ENCODE results near the gene MFSD6.

Gene MFSD6

DNA sequence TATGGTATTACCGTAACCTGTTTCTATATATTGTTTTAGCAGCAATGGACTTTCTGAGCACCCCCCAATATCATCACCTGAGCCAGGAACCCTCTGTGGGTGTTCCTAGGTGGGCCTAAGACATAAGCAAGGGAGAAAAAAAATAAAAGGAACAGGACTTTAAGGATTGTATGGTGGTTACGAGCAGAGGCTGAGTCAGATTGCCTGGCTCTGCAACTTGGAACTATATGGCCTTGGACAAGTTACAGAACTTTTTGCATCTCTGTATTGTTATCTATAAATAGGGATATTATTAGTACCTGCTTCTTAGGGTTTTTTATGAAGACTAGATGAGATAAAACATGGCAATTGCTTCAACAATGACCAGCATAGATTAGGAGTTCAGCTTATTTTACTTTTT lies 34.9 kb downstream of the MFSD6 start:
- H3K4me3 ChIP-seq: no peak overlapping the region
- no peak overlapping the region for H3K27ac ChIP-seq
- no peaks in the 10 kb centered on the region for H3K27me3 ChIP-seq
- H3K4me2 ChIP-seq: no peak overlapping the region
- no peaks in the 10 kb centered on the region for H3K4me1 ChIP-seq
- peaks cover 0 to 6% (median 3%) of the 10 kb centered on the region in 11 experiments; a peak in 2 of 22 replicates for H3K36me3 ChIP-seq
- no peak for TF ChIP-seq Cebpa-rat (IDR thresholded peaks at IDR 0.05)
- H4K20me1 ChIP-seq: no peaks in the 10 kb centered on the region
- no peaks in the 10 kb centered on the region for H3K9me3 ChIP-seq (replicated peaks in 1 of 11)
- no peak overlapping the region for H3K9ac ChIP-seq

DNA sequence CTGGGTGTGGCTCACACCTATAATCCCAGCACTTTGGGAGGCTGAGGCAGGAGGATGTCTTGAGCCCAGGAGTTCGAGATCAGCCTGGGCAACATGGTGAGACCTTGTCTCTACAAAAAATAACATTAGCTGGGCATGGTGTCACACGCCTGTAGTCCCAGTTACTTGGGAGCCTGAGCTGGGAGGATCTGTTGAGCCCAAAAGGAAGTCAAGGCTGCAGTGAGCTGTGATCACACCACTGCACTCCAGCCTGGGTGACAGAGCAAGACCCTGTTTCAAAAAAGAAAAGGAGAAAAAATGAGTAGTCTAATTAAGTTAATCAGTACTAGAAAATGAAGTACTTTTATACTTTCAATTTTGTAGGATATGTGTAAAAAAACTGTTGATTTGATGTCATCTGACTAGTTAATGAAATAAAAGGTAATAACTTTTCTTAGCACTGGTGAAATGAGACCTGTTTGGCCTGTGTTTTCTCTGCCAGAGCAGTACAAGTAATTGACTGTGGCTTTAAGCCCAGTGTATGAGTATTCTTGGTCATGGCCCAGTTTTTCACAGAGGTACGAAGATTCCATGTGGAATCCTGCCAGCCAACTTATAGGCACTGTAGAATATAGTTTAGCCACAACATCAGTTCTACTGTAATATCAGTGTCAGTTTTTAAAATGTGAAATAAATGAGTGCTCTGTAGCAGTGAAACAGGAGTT lies 35.8 kb downstream of the MFSD6 start:
- H3K27ac ChIP-seq: no peak overlapping the region
- H3K4me2 ChIP-seq: no peak overlapping the region
- H3K4me1 ChIP-seq: no peaks in the 10 kb centered on the region
- no peaks in the 10 kb centered on the region for H4K20me1 ChIP-seq
- H3K36me3 ChIP-seq: no peaks in the 10 kb centered on the region
- no peak for TF ChIP-seq Cebpa-rat (IDR thresholded peaks at IDR 0.05)
- no peaks in the 10 kb centered on the region for H3K27me3 ChIP-seq
- no peak overlapping the region for H3K4me3 ChIP-seq
- no peak overlapping the region for H3K9ac ChIP-seq
- no peaks in the 10 kb centered on the region for H3K9me3 ChIP-seq (replicated peaks in 1 of 11)

DNA sequence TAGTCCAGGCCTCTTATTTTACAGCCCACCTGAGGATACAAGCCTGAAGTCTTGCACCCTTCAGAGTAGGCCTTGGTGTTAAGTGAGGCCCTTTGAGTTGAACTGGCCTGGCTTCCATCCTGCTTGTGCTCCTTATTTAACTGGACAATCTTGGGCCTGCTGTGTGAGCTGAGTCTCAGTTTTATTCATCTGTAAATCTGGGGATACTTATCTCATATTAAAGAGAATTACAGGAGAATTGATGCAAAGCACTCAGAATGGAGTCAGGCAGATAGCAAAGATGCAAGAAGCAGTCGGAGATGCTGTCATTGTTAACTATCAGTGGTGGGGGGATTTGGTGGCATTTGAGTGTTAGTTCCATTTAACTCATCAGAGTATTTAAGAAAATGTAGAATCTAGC lies 36.8 kb downstream of the MFSD6 start:
- no peak overlapping the region for H3K4me3 ChIP-seq
- no peak for TF ChIP-seq Cebpa-rat (IDR thresholded peaks at IDR 0.05)
- H4K20me1 ChIP-seq: no peaks in the 10 kb centered on the region
- no peaks in the 10 kb centered on the region for H3K4me1 ChIP-seq
- H3K27me3 ChIP-seq: no peaks in the 10 kb centered on the region
- H3K9ac ChIP-seq: no peak overlapping the region
- H3K36me3 ChIP-seq: no peaks in the 10 kb centered on the region
- H3K4me2 ChIP-seq: no peak overlapping the region
- no peaks in the 10 kb centered on the region for H3K9me3 ChIP-seq (replicated peaks in 1 of 11)
- H3K27ac ChIP-seq: no peak overlapping the region

DNA sequence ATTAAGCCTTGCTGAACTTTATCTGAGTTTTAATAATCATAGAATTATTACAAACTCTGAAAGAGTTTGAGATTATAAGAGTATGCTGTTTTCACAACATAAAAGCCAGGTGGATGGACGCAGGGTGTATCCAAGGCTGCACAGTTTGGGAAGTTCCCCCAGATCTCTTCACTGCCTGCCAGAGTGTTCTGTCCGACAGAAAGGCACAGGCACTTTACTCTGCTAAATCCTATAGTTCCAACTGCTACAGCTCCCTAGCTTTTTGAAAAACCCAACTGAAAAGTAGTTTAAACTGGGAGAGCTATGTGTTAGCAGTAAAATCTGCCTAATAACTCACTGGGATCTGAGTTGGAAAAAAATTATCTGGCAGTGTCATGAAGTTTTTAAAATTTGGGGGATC lies 38.0 kb downstream of the MFSD6 start:
- peaks cover 0 to 9% (median 0%) of the 10 kb centered on the region in 10 experiments; a peak in 6 of 20 replicates for H3K4me1 ChIP-seq
- no peak overlapping the region for H3K27ac ChIP-seq
- no peak for TF ChIP-seq Cebpa-rat (IDR thresholded peaks at IDR 0.05)
- H3K9me3 ChIP-seq (replicated peaks in 1 of 11): no peaks in the 10 kb centered on the region
- H3K27me3 ChIP-seq: no peaks in the 10 kb centered on the region
- no peaks in the 10 kb centered on the region for H4K20me1 ChIP-seq
- H3K9ac ChIP-seq: no peak overlapping the region
- H3K4me3 ChIP-seq: no peak overlapping the region
- no peaks in the 10 kb centered on the region for H3K36me3 ChIP-seq
- no peak overlapping the region for H3K4me2 ChIP-seq

DNA sequence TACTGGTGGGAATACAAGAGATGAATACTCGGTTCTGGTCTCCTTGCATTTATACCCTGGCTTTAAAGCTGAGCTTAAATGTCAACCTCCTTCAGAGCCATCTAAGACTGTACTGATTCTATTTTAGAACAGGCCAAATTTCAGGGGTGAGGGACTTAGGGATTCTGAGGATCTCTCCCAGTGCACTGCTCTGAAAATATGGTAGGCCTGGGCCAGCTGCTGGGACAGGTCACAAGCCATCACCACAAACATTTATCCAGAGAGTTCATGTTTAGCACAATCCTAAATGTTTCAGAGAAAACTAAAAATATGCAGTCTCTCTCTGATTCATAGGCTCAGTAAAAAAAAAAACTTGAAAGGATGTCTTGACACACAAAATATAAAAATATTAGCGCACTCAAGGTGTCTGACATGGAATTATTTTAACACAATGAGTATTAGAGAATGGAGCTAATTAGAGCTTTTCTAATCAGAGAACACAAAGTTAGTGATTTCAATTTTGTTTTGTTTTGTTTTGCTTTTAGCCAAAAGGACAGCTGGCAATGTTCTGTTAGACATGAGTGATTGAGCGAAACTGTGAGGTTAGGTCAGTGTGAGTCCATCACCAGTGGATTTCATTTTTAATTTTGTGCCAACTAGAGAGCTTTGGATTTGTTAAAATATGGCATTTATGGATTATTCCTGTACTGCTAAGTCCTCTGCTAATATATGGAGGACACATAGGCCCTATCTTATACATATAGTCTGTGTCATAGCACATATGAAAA lies 38.8 kb downstream of the MFSD6 start:
- peaks cover 0 to 16% (median 0%) of the 10 kb centered on the region in 10 experiments; a peak in 6 of 20 replicates for H3K4me1 ChIP-seq
- TF ChIP-seq Cebpa-rat (IDR thresholded peaks at IDR 0.05): no peak
- no peak overlapping the region for H3K4me2 ChIP-seq
- H3K27me3 ChIP-seq: no peaks in the 10 kb centered on the region
- no peak overlapping the region for H3K27ac ChIP-seq
- H3K4me3 ChIP-seq: no peak overlapping the region
- H4K20me1 ChIP-seq: no peaks in the 10 kb centered on the region
- no peaks in the 10 kb centered on the region for H3K36me3 ChIP-seq
- no peaks in the 10 kb centered on the region for H3K9me3 ChIP-seq (replicated peaks in 1 of 11)
- H3K9ac ChIP-seq: no peak overlapping the region

DNA sequence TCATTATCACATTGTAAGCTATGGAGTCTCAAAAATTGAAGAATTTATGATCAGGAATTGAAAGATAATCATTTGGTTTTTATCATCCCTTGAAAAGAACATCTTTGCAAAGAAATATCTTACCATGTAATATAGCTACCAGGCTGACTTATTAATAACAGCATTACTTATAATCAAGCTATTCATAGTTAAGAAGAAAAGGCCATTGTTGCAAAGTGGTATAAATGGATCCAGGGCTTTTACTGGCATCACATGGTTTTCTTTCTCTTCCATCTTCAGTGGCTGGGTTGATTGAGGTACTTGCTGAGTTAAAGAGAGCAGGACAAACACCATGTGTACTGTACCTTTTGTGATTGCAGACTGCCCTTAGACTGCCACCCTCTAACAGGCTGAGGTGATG lies 39.6 kb downstream of the MFSD6 start:
- Histone ChIP-seq H3K36me3 (no peaks in the 10 kb centered on the region), H3K4me3 (no peak overlapping the region), H3K27ac (no peak overlapping the region), H3K27me3 (no peaks in the 10 kb centered on the region), H4K20me1 (no peaks in the 10 kb centered on the region), H3K4me2 (no peak overlapping the region), H3K9me3 (replicated peaks in 1 of 11) (no peaks in the 10 kb centered on the region), H3K9ac (no peak overlapping the region), H3K4me1 (peaks cover 0 to 25% (median 0%) of the 10 kb centered on the region in 10 experiments; a peak in 6 of 20 replicates)
- no peak for TF ChIP-seq Cebpa-rat (IDR thresholded peaks at IDR 0.05)

DNA sequence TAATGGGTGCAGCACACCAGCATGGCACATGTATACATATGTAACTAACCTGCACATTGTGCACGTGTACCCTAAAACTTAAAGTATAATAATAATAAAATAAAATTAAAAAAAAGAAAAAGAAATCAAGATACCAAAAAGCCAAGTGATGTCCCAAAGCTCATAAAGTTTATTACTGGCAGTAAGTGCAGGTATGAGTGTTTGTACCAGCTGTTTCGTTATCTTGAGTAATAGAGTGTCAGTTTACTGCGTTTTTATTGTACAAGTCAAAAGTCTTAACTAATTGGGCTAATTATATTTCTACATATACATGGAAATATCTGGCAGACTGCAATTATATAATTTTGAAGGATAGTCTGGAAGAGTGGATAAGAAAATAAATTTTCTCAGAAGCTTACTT lies 41.8 kb downstream of the MFSD6 start:
- H4K20me1 ChIP-seq: no peaks in the 10 kb centered on the region
- H3K4me1 ChIP-seq: peaks cover 0 to 29% (median 0%) of the 10 kb centered on the region in 10 experiments; a peak in 6 of 20 replicates
- no peaks in the 10 kb centered on the region for H3K36me3 ChIP-seq
- no peak overlapping the region for H3K27ac ChIP-seq
- no peaks in the 10 kb centered on the region for H3K9me3 ChIP-seq (replicated peaks in 1 of 11)
- H3K4me3 ChIP-seq: no peak overlapping the region
- no peak overlapping the region for H3K4me2 ChIP-seq
- no peak for TF ChIP-seq Cebpa-rat (IDR thresholded peaks at IDR 0.05)
- no peaks in the 10 kb centered on the region for H3K27me3 ChIP-seq
- H3K9ac ChIP-seq: no peak overlapping the region

DNA sequence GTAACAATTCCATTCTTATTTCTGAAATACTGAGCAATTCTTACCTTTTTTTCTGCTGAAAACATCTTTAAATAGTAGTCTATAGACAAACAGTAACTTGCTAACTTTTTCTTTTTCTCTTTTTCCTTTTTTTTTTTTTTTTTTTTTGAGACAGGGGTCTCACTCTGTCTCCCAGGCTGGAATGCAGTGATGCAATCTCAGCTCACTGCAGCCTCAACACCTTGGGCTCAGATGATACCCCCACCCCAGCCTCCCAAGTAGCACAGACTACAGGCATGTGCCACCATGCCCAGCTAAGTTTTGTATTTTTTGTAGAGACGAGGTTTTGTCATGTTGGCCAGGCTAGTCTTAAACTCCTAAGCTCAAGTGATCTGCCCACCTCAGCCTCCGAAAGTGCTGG lies 42.2 kb downstream of the MFSD6 start:
- H3K4me1 ChIP-seq: peaks cover 0 to 29% (median 0%) of the 10 kb centered on the region in 10 experiments; a peak in 6 of 20 replicates
- no peak overlapping the region for H3K4me3 ChIP-seq
- TF ChIP-seq Cebpa-rat (IDR thresholded peaks at IDR 0.05): no peak
- H4K20me1 ChIP-seq: no peaks in the 10 kb centered on the region
- no peaks in the 10 kb centered on the region for H3K27me3 ChIP-seq
- no peak overlapping the region for H3K27ac ChIP-seq
- H3K9me3 ChIP-seq (replicated peaks in 1 of 11): no peaks in the 10 kb centered on the region
- H3K4me2 ChIP-seq: peak overlapping the region in 1 of 11 experiments; percentile 72; a peak in 1 of 22 replicates
- no peaks in the 10 kb centered on the region for H3K36me3 ChIP-seq
- no peak overlapping the region for H3K9ac ChIP-seq

DNA sequence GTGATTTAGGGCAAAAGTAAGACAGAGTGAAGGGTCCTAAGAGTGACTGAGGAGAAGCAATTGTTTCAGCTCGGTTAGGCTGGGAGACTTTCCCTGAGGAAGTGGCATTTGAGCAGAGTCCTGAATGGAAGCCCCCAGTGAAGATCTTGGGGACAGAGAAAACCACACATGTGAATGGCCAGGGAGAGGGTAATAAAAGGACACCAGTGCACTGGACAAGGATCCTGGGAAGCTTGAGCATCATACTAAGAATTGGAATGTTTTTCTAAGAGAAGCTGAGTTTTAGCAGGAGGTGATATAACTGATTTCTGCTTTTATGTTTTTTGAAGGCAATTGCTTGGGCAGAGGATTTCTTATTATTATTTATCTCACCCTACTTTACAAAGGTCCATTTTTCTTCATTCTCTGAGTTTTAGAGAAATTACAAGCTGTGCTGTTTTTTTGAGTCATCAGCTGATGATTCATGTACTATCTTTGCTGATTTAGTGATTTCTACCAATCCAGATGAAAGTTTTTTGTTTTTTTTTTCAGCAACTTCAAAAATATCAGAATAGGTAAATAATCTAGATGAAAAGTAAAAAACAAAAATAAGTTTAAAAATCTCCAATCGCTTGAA lies 43.5 kb downstream of the MFSD6 start:
- Histone ChIP-seq H3K4me2 (peak overlapping the region in 3 of 11 experiments; percentile 48 to 87 (median 72); a peak in 6 of 22 replicates), H3K27ac (peak overlapping the region in 4 of 11 experiments; percentile 13 to 58 (median 31); a peak in 6 of 22 replicates), H3K36me3 (peaks cover 0 to 5% (median 0%) of the 10 kb centered on the region in 11 experiments; a peak in 1 of 22 replicates), H3K9me3 (replicated peaks in 1 of 11) (no peaks in the 10 kb centered on the region), H3K27me3 (no peaks in the 10 kb centered on the region), H3K9ac (no peak overlapping the region), H3K4me3 (no peak overlapping the region), H4K20me1 (no peaks in the 10 kb centered on the region), H3K4me1 (peaks cover 0 to 29% (median 0%) of the 10 kb centered on the region in 10 experiments; a peak in 6 of 20 replicates)
- TF ChIP-seq Cebpa-rat (IDR thresholded peaks at IDR 0.05): no peak

Data from BLaER1 treated with 17β-estradiol and CSF1 and Interleukin-3, amounts not matched to agents 10 nM and 100 nM (cell line).